ENCODE data around the gene FOLR1.
"Not testable (repeated sequence)": the region's sequence is repeated elsewhere in the genome, so short reads cannot be mapped to it uniquely, and the experiment has no call there.

DNA sequence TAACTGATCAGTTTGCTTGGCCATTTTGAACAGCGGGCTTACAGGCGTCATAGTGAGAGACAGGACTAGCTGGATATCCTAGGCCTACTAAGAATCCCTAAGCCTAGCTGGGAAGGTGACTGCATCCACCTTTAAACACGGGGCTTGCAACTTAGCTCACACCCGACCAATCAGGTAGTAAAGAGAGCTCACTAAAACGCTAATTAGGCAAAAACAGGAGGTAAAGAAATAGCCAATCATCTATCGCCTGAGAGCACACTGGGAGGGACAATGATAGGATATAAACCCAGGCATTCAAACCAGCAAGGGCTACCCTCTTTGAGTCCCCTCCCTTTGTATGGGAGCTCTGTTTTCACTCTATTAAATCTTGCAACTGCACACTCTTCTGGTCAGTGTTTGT, 38.1 kb upstream of the FOLR1 start:
- TF ChIP-seq, protein P1, sequence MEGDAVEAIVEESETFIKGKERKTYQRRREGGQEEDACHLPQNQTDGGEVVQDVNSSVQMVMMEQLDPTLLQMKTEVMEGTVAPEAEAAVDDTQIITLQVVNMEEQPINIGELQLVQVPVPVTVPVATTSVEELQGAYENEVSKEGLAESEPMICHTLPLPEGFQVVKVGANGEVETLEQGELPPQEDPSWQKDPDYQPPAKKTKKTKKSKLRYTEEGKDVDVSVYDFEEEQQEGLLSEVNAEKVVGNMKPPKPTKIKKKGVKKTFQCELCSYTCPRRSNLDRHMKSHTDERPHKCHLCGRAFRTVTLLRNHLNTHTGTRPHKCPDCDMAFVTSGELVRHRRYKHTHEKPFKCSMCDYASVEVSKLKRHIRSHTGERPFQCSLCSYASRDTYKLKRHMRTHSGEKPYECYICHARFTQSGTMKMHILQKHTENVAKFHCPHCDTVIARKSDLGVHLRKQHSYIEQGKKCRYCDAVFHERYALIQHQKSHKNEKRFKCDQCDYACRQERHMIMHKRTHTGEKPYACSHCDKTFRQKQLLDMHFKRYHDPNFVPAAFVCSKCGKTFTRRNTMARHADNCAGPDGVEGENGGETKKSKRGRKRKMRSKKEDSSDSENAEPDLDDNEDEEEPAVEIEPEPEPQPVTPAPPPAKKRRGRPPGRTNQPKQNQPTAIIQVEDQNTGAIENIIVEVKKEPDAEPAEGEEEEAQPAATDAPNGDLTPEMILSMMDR (IDR thresholded peaks at IDR 0.05): not testable (repeated sequence)
- not testable (repeated sequence) for TF ChIP-seq POLR2A (IDR thresholded peaks at IDR 0.05)
